ENCODE results near the gene NOL8.

Gene NOL8

GRCh38 chr9:92310562-92310961 lies 14.6 kb downstream of the NOL8 start:
- DNase-seq: no peak

GRCh38 chr9:92308893-92309292 lies 16.3 kb downstream of the NOL8 start:
- no peak for DNase-seq

DNA sequence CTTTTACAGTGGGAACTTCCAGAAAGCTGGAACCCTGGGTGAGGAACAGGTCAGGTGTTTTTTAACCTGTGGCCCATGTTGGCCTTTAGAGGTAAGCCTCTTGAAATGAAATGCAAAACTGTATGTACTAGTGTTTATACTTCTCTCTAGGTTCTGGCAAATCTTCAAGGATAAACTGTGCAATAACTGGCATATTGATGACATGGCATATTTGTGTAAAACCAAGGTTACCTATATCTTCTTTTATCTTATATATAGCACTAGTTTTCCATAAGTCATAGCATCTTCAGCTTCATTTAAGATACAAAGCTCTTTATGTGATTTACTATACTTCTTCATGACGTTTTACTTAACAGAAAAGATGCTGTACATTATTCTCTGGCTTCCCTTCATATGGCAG lies 24.2 kb downstream of the NOL8 start:
- no peak for DNase-seq

DNA sequence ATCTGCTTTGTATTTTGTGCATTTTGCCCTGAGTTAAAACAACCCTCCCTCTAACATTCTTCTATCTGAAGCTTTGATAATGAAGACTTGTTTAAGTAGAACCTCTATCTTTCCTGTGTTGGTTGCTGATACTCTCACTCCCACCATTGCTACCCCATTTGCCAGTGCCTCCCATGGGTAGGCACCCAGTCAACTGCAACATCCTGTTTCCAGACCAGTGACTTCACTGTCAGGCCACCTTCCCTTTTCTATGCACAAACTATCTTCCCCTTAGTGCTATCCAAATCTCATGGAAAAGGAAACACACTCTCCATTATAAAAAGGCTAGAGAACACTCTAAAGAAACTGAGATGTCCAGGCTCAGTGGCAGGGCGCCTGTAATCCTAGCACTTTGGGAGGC lies 26.0 kb downstream of the NOL8 start:
- no peak for DNase-seq

- no peak for DNase-seq
Observed at GRCh38 chr9:92298036-92298435, 27.1 kb downstream of the NOL8 start.

DNA sequence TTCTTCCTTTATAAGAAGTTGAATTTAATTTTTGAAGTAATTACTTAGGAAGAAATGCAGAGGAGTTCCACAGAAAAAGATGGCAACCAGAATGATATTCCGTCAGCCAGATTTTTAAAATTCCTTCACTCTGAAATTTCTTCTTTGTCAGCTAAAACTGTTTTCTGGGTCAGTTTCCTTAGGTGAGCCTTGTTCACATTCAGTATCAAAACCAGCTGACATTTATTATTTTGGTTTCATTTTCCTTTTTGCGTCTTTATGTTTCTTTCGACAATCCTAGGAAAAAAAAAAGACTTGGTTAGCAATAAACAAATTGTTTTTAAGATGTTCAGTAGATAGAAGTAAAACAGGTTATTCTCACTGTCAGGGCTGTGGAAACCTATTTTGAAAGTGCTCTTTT lies 27.5 kb downstream of the NOL8 start:
- DNase-seq: no peak

- DNase-seq: no peak
Observed at GRCh38 chr9:92295827-92296258, 29.3 kb downstream of the NOL8 start.

DNA sequence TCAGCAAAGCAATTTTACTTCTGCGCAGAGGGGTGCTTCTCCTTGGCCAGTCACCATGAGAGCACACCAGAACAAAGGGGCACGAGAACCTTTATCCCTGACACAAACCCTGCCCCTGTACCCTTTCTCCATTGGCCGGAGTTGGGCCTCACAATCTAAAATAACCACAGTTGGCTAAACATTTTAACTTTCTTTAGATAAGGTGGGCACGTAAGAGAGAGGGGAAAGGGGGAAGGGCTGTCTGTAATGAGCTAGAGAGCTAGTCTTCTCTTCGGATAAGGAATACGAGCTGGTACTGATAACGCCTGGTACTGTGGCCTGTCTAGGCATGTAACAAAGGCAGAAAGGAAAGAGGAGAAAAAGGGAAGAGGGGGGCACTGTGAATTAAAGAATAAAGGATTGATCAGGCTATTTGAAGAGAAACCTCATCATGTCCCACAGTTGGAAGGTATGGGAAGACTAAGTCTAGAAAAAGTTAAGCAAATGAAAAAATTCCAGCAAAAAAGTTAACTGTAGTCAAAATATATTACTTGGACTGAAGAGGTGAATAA lies 29.8 kb downstream of the NOL8 start:
- no peak for DNase-seq

GRCh38 chr9:92294297-92294676 lies 30.9 kb downstream of the NOL8 start:
- no peak for DNase-seq

- peak; percentile 99 for DNase-seq
Observed at GRCh38 chr9:92293452-92294296, 31.5 kb downstream of the NOL8 start, which contains the start of gene IARS1. Gene IARS1, minus strand, starts transcription at chr9:92293697. Its CDS starts 4,278 bp downstream, at chr9:92289419.

- no peak for DNase-seq
Observed at GRCh38 chr9:92293075-92293354, 32.1 kb downstream of the NOL8 start.

- DNase-seq: no peak
Observed at GRCh38 chr9:92292338-92293074, 32.6 kb downstream of the NOL8 start.

DNA sequence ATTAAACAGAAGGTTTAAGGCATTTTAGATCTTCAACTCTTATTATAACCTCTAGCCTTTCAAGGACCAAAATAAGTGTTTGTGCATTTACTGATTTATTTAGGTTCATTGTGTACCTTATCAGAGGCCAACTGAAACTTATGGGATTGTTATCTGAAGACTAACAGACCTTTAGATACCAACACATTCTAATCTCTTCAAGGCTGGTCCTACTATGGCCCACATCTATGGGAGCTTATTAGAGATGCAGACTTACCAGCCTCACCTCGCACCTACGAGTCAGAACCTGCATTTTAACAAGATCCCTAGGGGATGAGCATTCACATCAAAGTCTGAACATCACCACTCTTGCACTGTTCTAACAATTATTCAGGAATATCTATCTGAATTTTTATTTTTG lies 33.6 kb downstream of the NOL8 start:
- no peak for DNase-seq

DNA sequence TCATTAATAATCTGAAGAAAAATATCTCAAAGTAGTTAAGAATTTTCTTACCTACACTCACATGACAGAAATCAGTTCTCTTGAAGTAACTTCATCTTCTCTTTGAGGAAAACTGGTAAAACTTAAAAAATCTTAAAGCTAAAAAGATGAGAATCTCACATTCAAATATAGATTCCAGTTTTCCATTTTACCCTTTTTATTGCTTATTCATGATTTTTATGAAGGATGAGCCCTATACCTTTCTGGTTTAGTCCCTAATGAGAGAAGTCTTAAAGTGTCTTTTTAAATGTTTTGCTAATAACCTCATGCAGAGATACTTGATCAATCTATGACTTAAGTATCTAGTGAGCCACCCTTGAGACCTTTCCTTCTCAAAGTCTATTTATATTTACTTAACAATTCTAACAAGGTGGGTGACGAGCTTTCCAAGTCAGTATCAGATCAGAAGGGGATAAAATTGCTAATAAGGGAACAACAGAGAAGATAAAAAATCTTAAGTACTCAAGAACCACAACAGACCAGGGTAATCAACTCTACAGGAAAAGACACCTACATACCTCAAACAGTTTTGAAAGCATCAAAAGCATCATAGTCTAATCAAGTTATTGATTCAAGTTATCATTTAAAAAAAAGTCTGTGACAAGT lies 34.2 kb downstream of the NOL8 start:
- no peak for DNase-seq

DNA sequence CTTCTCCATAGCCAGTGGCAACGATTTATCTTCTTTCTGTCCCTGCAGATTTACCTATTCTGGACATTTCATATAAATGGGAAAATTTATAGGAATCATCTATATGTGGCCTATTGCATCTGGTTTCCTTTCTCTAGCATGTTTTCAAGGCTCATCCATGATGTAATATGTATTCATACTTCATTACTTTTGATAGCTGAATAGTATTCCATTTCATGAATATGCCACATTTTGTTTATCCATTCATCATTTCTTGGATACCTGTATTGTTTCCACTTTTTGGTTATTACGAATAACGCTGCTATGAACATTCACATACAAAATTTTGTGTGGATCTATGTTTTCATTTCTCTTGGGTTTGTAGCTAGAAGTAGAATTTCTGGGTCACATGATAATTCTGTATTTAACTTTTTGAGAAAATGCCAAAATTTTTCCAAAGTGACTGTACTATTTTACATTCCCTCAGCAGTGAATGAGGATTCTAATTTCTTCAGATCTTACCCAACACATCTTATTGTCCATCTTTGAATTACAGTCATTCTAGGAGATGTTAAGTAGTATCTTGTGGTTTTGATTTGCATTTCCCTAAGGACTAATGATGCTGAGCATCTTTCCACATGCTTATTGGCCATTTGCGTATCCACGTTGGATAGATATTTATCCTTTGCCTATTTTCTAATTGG lies 35.3 kb downstream of the NOL8 start:
- no peak for DNase-seq

GRCh38 chr9:92279302-92279701 lies 45.8 kb downstream of the NOL8 start:
- DNase-seq: no peak

DNA sequence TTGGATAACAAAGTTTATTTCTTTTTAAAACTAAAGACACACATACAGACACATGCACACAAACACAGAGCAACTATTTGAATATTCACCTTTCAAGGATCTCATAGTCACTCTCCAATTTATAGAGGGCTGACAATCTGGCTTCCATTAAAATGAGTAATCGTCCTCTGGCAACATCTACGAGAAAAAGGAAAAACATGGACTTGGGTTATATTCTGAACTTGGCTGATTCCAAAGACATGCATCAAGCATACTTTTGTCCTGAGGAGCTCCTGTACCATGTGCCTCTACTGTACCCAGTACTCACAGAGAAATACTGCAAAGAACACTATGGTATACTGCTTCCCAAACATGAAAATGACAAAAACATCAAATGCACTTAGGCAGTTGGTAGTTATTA lies 47.0 kb downstream of the NOL8 start:
- no peak for DNase-seq

DNA sequence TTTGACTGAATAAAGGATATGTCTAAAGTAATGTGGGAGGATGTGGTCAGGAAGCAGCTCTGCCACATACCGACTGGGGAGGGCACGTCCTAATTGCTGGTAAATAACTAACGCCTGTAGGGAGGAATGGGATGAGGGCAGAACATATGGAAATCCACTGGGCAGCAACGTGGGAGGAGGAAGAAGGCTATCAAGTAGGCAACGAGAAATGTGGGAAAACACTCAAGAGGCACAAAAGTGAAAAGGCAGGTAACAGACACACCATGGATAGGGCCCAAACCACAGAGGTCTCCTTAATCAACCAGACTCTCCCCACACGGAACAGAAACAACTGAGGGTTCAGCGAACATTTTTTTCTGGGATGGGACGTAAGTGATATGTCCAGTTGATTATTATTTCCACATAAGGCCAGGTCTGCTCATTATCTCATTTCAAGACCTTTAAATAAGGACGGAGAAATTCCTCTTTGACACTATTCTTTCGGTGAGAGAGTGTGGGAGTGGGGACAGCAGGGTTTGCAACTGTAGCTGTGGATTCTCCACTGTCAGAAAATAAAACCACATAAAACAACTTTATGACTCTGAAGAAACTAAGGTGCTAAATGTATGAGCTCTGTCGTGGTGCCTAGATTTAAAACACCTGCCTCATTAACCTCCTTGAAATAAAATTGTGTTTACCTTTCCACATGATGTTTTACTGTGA lies 48.7 kb downstream of the NOL8 start:
- DNase-seq: no peak

DNA sequence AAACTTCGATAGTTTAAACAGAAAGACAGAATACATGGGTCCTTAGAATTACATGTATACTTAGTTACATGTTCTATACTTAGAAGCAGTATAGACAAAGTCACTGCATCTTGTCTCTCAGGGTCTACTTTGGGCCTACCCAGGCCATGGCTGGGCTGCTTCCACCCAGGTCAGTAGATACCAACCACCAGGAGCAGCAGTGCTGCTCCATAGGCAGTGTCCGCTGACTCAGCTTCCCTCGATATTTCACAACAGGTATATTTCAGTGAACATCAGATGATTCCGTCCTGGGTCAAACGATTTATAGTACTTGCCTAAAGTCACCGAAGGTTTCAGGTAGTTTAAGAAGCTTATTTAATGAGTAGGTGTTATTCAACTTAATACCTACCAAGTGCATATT lies 49.6 kb downstream of the NOL8 start:
- no peak for DNase-seq

GRCh38 chr9:92270511-92270910 lies 54.6 kb downstream of the NOL8 start:
- no peak for DNase-seq

- no peak for DNase-seq
Observed at GRCh38 chr9:92266486-92266885, 58.7 kb downstream of the NOL8 start.

GRCh38 chr9:92265154-92265553 lies 60.0 kb downstream of the NOL8 start:
- DNase-seq: no peak

DNA sequence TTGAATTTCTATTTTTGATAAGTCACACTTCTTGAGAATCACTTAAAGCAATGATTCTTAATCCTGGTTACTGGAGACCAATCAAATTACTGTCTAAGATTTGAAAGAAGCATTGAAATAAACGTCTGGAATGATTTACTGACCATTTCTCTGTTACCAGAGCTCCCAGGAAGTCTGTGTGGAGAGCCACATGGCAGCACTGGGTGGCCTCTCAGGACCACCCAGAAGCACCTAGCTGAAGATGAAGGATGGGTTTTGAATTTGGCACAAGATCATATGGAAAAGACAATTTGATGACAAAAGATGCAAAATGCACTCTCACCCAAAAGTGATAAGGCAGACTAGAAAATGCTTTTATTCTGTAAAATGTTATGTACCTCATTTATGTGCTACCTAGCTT lies 62.0 kb downstream of the NOL8 start:
- DNase-seq: no peak

Data from stimulated activated naive CD4-positive, alpha-beta T cell treated with Interleukin-2 at 50 U/mL for 16 hours (primary cell).